HepG2 (cell line): ENCODE measurements around the gene GDF15. TPM values are rescaled to one million over a fixed set of nuclear protein-coding genes. Genes with fewer than 3 reads are reported as not detected.
A peak's percentile ranks its signal among the peaks of the same experiment; 100 is the strongest.

Experiments used
- BHLHE40 ChIP-seq: IDR thresholded peaks from 2 replicates; pipeline ENCODE4 v1.6.1; 2011; ENCODE audit warnings: low read length, improper control_type of control experiment
- HMGA1 ChIP-seq: sonication (generic); formaldehyde crosslinking; conservative IDR thresholded peaks from 2 replicates; pipeline ENCODE4 v1.4.0; 2020; ENCODE audit warnings: missing genetic modification reagents
- MAZ ChIP-seq, 2 experiments: sonication (generic) in 1 of 2; formaldehyde crosslinking in 1 of 2; IDR thresholded peaks; 2 replicates each; pipeline versions ENCODE4 v1.5.0 to v1.6.1; 2012 to 2020; ENCODE audit warnings: low read depth in 2 of 2, mild to moderate bottlenecking in 2 of 2, borderline replicate concordance in 1 of 2, improper control_type of control experiment in 1 of 2, low read length in 1 of 2, missing genetic modification reagents in 1 of 2, moderate library complexity in 1 of 2
- MED8 ChIP-seq: sonication (generic); formaldehyde crosslinking; IDR thresholded peaks from 2 replicates; pipeline ENCODE4 v1.8.1; 2023; ENCODE audit warnings: mild to moderate bottlenecking, missing genetic modification reagents; ENCODE audit not compliant: insufficient replicate concordance
- MXD3 ChIP-seq: IDR thresholded peaks from 2 replicates; pipeline ENCODE4 v1.6.1; 2016; ENCODE audit warnings: mild to moderate bottlenecking, missing biosample characterization, missing genetic modification reagents
- PHF21A ChIP-seq: sonication (generic); formaldehyde crosslinking; IDR thresholded peaks from 2 replicates; pipeline ENCODE4 v1.5.0; 2020; ENCODE audit warnings: mild to moderate bottlenecking, missing genetic modification reagents
- PHF5A ChIP-seq: IDR thresholded peaks from one replicate; pipeline ENCODE4 v1.6.1; 2018; ENCODE audit warnings: low read depth, missing genetic modification reagents; ENCODE audit not compliant: unreplicated experiment
- RFXANK ChIP-seq: IDR thresholded peaks from 2 replicates; pipeline ENCODE4 v1.6.1; 2016
- SKIL ChIP-seq: sonication (generic); formaldehyde crosslinking; IDR thresholded peaks from 2 replicates; pipeline ENCODE4 v1.8.0; 2022; ENCODE audit warnings: missing genetic modification reagents, mild to moderate bottlenecking, moderate library complexity, borderline replicate concordance
- THRA ChIP-seq: sonication (generic); formaldehyde crosslinking; IDR thresholded peaks from 2 replicates; pipeline ENCODE4 v1.4.0; 2020; ENCODE audit warnings: missing genetic modification reagents, borderline replicate concordance
- THYN1 ChIP-seq: sonication (generic); formaldehyde crosslinking; IDR thresholded peaks from 2 replicates; pipeline ENCODE4 v1.8.1; 2023; ENCODE audit warnings: low read depth, mild to moderate bottlenecking, moderate library complexity, missing genetic modification reagents, borderline replicate concordance
- ZBTB7A ChIP-seq: sonication (generic); formaldehyde crosslinking; IDR thresholded peaks from 2 replicates; pipeline ENCODE4 v1.8.0; 2022; ENCODE audit warnings: mild to moderate bottlenecking, missing genetic modification reagents
- ZFP91 ChIP-seq: sonication (generic); formaldehyde crosslinking; IDR thresholded peaks from 2 replicates; pipeline ENCODE4 v1.9.0; 2022; ENCODE audit warnings: missing genetic modification reagents, mild to moderate bottlenecking, borderline replicate concordance
- ZFY ChIP-seq: sonication (generic); formaldehyde crosslinking; IDR thresholded peaks from 2 replicates; pipeline ENCODE4 v1.4.0; 2020; ENCODE audit warnings: missing genetic modification reagents
- ZNF614 ChIP-seq: IDR thresholded peaks from 2 replicates; pipeline ENCODE4 v1.6.1; 2018; ENCODE audit warnings: missing biosample characterization, missing genetic modification reagents, inconsistent platforms, borderline replicate concordance
- ZNF883 ChIP-seq: sonication (generic); formaldehyde crosslinking; IDR thresholded peaks from 2 replicates; pipeline ENCODE4 v1.5.1; 2020; ENCODE audit warnings: mild to moderate bottlenecking, missing genetic modification reagents; ENCODE audit errors: not compliant biosample characterization
- ZXDC ChIP-seq: sonication (generic); formaldehyde crosslinking; IDR thresholded peaks from 2 replicates; pipeline ENCODE4 v1.5.0; 2020; ENCODE audit warnings: mild to moderate bottlenecking, missing genetic modification reagents
- polyA plus RNA-seq, 8 experiments: library from polyadenylated mRNA; depleted of rRNA in 3 of 8; stranded (reverse) in 7 of 8; unstranded in 1 of 8; fragments of >200 nt; fragmentation: Illumina TruSeq in 4 of 8; extraction: Trizol in 4 of 8; gene quantifications; 2 replicates each; pipeline versions ENCODE4 v1.2.1 to v1.2.3, GENCODE V29; 2011 to 2016; ENCODE audit warnings: low read depth in 4 of 8, missing spikeins in 1 of 8, mixed read lengths in 1 of 8; ENCODE audit not compliant: insufficient read depth in 1 of 8
- total RNA-seq, 5 experiments: library from RNA; depleted of rRNA; stranded (reverse); fragments of >200 nt; fragmentation: Illumina TruSeq; extraction: Trizol; gene quantifications; 2 replicates each; pipeline ENCODE4 v1.2.3, GENCODE V29; 2016; ENCODE audit warnings: low read depth in 1 of 5

GDF15 gene
- total and polyA plus RNA-seq, 2 of the 13 experiments (the other 11 are each of a cell fraction or from before 2014, with no cell fraction given): 146 to 422 TPM

- TF ChIP-seq ZFP91 (no peak), RFXANK (CRISPR knock-in tag) (no peak), SKIL (CRISPR knock-in tag) (0 out of 2 replicates have a peak, but pooled peaks have one; percentile 32), ZNF614 (CRISPR knock-in tag) (no peak), PHF5A (no peak), ZNF883 (CRISPR knock-in tag) (no peak), PHF21A (CRISPR knock-in tag) (no peak), ZXDC (no peak), HMGA1 (CRISPR knock-in tag) (no peak), THYN1 (CRISPR knock-in tag) (no peak), ZFY (no peak; the same call in 1 of the 2 replicates), MED8 (no peak), MAZ (IDR thresholded peaks at IDR 0.05; ENCODE audit: borderline replicate concordance, low read depth, low read length) (peak; percentile 93), MAZ (CRISPR knock-in tag; IDR thresholded peaks at IDR 0.05; ENCODE audit: low read depth) (peak; percentile 59; the same call in 1 of the 2 replicates), ZBTB7A (CRISPR knock-in tag) (no peak), BHLHE40 (no peak), MXD3 (CRISPR knock-in tag) (no peak), THRA (CRISPR knock-in tag) (no peak)
These were observed 30.9 kb downstream of the GDF15 start (continued) for GRCh38 chr19:18416778-18417249.
